ENCODE data around the gene ASTN1.
"Not testable (repeated sequence)": the region's sequence is repeated elsewhere in the genome, so short reads cannot be mapped to it uniquely, and the experiment has no call there.

ASTN1 gene

DNA sequence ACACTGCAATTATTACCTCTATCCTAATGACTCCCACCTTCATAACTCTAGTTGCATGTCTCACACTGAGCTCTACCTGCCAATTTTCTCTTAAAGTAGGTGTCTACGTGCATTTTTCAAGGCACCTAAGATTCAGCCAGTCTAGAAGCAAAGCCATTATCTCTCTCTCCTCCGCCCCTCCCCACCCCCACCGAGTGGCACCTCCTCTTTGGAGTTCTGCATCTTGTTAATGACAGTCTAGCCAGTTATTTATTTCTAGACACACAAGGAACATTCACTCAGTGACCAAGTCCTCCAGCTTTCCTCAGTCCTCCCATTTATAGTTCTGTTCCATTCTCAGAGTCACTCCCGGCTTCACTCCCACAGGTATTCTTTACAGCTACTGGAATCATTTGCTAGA, 47.6 kb downstream of the ASTN1 start:
- DNase-seq (ENCODE audit: low read depth in 1 of 2, low spot score in 1 of 2): no peak

DNA sequence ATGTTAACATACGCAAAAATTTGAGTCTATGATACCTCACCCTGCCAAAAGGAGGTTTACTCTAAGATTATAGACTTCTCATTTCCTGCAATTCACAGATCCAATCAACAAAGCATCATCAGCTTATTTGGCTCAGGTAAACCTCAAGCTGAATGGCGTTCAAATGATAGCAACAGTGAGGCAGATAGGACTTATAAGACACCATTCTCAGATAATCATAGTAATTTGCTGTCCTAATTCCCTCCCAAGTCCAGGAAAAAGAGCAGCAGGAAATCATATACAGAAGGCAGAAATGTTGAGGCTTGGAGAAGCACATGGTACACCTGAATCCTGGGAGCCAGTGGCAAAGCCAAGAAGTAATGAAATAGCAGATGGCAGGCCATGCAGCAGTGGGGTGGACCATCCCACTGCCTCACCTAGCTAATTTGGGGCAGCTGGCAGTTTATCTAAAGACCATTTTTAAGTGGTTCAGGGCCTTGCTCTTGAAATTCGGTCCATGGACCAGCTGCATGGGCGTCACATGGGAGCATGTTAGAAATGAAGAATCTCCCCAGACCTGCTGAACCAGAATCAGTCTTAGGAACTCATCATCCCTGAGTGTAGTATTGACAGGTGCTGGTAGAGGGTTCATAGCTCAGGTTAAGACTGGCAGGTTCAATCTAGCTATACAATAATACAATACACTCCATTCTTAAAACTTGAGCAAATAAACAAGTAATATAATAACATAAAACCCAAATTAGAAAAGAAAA, 57.7 kb downstream of the ASTN1 start:
- DNase-seq (ENCODE audit: low read depth in 1 of 2, low spot score in 1 of 2): no peak

DNA sequence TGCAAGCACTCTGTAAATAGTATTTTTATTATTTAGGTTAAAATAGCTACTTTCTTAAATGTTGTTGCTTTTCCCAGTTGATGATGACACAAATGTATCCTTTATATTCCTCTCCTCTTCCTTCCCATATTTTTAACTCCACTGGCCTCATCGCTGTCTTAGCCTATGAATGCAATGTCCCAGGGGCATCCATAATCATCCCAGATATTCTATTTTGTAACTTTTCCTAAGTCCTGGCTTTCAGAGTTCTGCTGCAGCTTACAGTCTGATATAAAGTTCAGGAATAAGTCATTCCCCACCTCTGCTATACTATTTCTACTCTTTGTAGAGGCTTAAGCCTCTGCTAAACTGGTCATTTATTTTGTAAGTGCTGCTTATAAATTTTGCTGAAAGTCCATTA, 58.3 kb downstream of the ASTN1 start:
- DNase-seq (ENCODE audit: low read depth in 1 of 2, low spot score in 1 of 2): no peak

DNA sequence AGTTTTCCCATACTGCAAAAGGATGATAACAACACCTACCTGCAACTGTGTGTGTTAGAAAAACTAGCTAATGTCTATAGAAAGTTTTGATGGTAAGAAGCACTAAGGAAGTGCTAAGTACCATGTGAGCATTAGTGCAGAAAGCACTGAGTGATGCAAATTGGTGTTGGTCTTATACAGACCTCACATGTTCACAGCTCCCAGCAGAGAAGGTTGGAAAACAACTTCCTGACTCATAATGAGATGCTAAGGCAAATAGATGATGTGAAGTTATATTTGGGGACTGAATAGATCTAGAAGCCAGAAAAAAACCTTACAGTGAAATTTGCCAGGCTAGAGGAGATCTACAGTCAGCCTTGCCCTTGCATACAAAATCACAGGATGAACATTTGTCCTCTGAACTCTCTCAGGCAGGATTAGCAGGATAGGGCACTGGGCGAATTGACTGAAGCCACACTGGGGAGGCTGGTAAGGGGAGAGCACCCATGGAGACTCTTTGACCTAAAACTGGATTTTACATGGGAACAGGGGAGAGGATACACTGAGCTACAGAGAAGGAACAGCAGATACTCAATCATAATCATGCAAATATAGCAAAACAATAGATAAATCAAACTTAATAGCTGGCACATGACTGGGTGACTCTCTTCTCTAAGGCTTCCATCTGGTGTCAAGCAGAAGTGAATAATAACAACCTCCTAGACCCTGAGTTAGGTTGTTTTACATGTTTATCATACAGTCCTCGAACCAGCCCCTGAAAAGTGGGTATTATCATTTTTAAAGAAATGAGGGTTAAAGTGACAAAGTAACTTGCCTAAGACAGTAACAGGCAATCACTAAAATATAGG, 61.3 kb downstream of the ASTN1 start:
- no peak for DNase-seq (ENCODE audit: low read depth in 1 of 2, low spot score in 1 of 2)

DNA sequence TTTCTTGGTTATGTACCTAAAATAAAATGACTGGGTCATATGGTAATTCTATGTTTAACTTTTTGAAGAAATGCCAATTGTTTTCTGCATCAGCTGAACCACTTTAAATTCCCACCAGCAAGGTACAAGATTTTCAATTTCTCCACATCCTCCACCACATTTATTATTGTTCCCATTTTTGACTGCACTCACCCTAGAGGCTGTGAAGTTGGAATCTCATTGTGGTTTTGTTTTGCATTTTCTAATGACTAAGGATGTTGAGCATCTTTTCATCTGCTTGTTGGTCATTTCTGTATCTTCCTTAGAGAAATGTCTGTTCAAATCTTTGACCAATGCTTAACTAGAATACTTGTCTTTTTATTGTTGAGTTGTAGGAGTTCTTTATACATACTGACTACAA, 72.5 kb downstream of the ASTN1 start:
- no peak for DNase-seq (ENCODE audit: low read depth in 1 of 2, low spot score in 1 of 2)

DNA sequence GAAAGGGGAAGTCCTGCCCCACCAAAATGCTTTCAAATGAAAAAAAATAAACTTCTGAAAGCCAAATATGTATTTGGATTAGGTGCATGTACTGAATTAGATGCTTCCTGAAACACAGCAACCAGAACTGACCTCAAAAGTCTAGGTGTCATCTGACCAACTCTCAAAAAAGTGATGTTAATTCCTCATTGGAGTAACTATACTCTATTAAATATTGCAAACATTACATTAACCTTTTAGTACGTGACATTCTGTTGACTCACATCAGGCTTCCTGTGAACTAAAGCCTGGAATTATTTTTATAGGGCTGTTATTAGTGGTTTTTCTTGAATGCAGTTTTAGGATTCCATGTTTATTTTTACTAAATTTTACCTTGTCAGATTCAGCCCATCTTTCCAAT, 73.5 kb downstream of the ASTN1 start:
- no peak for DNase-seq (ENCODE audit: low read depth in 1 of 2, low spot score in 1 of 2)

DNA sequence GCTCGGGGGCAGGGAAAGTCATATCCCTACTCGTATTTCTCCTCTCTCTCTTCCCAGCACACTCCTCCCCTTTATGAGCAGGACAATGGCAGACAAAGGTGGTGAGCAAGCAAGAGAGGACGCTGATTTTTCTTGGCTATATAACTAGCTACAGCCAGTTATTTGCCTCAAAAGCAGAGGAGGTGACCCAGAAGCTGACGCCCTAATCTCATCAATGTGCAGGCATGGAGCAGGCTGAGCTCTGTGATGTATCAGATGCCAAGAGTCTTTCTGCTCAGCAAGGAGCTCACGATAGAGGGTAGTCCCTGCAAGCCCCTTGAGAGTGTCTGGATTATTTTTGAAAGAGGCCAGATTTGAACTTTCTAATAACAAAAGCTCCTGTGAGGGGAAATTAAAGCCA, 75.5 kb downstream of the ASTN1 start:
- DNase-seq (ENCODE audit: low read depth in 1 of 2, low spot score in 1 of 2): no peak

DNA sequence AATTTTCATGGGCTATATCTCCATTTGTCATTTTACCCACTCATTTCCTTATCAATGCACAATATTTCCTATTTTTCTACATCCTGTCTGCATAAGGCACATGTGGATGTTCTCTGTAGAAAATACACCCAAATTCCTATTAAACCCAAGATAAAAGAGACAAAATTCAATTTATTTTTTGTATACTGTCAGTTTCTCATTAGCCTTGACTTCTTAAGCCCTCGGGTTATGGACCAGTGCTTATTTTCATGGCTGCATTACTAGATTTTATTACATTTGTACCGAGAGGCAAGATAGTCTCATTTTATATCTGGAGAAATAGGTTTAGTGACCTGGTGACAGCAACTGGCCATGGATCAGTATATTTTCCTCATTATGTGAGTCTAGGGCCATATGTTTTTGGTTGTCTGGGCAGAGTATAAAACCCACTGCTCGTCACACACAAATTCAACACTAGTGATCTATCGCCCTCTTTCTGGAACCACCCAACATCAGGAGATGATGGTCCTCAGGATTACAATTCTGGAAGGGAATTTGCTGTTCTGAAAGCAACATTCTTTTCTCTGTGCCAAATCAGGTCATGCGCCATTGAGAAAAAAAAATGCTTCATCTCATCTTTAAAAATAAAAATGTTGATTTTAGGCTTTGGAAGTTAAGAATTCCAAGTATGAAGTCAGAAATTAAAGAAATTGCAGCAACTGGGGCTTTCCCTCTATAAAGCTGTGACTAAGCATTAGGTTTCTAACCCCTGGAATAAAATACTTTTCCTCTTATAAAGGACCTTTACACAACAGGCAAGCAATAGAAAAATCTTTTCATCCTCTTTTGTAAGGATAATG, 81.4 kb downstream of the ASTN1 start:
- no peak for DNase-seq (ENCODE audit: low read depth in 1 of 2, low spot score in 1 of 2)

DNA sequence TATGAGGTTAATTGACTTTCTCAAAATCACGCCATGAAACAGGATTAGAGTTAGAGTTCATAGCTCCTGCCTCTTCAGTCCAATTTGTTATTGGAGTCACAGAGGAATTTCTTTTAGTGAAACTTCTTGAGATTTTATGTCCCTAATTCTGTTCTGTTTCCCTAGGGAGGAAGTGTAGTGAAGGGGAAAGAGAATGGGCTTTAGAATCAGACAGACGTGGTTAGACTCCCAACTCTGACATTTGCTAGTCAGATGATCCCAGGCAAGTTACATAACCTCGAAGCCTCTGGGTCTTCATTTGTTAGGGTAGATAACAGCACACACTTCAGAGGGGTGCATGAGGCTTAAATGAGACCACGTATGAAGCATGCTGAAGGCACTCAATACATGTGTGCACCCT, 83.9 kb downstream of the ASTN1 start:
- DNase-seq (ENCODE audit: low read depth in 1 of 2, low spot score in 1 of 2): no peak

DNA sequence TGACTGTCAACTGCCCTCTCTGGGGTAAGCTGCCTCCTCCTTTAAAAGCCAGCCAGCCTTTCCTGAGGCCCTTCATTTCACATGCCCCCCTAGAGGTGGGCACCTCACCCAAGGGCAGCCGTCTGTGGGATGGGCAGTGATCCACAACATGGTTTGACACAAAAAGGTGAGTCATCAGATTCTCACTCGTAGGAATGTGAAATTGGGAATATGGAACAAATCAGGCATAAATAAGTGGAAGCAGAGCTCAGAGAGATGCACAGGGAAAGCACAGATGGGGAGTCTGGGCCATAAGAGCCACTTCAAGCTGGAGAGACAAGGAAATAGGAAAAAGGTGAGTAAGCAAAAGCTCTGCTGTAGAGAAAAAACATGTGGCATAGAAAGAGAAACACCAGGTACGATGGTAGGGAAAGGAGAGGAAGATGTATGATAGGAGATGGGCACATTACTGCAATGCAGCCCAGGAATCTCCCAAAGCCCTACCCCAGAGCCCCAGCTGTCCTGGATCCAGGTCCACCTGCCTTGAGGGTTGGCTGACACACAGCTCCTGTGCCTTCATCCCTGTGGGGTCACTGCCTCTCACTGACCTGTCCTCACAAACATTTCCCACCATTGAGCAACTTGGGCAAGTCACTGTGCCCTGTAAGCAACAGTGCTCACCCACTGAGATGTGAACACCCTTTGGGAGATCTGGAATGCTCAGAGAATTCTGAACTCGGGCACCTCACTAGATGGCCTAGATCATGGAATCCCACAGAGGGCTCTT, 86.6 kb downstream of the ASTN1 start:
- DNase-seq (ENCODE audit: low read depth in 1 of 2, low spot score in 1 of 2): no peak

DNA sequence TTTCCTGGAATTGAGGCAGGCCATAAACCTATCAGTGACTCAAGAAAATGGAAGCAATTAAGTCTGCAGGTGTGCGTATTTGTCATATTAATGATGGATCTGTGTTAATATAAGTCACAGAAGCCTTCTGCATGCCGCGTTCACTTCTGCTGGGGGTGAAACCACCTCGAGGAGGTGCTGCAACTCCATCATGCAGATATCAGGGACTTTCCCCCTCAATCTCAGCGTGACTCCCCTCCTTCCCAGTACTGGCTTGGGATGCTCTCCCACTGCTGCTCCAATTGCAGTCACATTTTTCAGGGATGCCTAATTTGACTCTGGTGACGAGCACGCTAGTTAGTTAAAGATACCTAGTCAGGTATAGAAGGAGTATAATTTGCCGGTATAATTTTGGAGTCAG, 87.5 kb downstream of the ASTN1 start:
- no peak for DNase-seq (ENCODE audit: low read depth in 1 of 2, low spot score in 1 of 2)

DNA sequence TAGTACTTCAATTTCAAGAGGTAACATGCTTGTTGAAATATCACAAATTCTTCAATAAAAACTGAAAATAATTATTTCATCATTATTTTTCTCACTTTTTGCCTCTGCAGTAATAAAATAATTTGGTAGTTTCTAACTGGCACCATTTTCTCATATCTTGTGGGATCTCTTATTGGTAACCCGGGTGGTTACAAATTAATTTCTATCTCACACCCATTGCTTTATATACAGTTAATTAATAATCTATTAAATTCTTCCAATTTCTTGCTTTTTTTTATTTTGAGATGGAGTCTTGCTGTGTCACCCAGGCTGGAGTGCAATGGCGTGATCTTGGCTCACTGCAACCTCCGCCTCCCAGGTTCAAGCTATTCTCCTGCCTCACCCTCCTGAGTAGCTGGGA, 89.7 kb downstream of the ASTN1 start:
- DNase-seq (ENCODE audit: low read depth in 1 of 2, low spot score in 1 of 2): not testable (repeated sequence)

DNA sequence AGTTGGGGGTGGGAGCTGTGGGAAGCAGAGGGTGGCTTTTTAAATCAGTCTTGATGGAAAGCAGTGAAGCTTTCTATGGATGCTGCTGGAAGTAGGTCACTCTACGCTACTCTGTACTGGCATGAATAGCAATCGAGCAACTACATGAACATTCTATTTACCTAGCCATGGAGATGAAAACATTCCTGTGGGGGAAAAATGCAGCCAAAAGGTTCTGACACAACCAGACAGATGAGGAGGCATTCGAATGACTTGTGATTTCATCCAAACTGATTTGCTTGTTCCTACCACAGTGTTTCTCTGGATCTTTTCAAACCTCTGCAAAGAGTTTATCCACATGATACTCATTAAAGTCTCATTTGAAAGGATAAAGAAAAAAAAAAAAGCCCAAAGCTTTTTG, 95.0 kb downstream of the ASTN1 start:
- DNase-seq (ENCODE audit: low read depth in 1 of 2, low spot score in 1 of 2): no peak

DNA sequence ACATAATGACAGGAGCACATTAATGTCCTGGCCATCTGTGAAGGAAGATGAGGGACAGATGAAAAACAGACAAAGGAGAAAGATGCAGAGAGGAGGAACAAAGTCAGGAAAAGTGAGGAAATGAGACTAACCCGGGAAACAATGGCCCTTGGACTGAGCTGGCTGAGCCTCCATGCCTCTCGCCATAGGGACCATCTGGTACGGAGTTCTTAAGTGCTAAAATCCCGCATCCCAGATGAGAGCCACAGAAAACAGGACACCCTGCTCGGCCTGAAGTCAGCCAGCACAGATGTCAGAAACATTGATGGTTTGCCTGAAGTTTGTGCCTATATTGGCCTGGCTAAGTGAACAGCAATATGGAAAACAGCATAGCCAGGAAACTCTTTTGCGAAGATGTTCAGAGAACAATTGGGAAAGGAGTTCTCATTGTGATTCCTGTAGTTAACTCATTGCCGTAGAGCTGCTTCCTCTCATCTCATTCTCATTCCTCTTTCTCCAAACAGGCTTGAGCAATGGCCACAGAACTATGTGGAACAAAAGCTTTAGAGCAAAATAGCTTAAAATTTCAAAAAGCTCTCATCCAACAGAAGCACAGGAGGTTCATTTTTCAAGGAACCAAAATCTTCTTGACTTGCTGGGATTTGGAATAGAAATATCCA, 96.6 kb downstream of the ASTN1 start:
- no peak for DNase-seq (ENCODE audit: low read depth in 1 of 2, low spot score in 1 of 2)

DNA sequence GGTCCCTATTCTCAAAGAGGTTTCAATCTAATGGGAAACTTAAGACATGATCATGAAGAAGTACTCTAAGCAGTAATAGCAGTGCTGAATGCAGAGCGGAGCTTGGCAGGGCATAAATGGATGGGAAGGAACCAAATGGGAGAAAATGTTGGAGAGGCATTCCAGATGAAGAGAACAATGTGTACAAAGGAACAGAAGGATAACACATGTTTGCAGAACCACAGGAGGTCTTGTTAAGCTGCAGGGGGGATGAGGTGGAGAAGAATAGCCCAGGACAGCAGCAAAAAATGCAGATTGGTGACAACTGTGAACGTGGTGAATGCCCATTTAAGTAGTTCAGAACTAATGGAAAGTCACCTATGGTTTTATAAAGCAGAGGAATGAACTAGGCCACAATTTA, 99.1 kb downstream of the ASTN1 start:
- no peak for DNase-seq (ENCODE audit: low read depth in 1 of 2, low spot score in 1 of 2)

DNA sequence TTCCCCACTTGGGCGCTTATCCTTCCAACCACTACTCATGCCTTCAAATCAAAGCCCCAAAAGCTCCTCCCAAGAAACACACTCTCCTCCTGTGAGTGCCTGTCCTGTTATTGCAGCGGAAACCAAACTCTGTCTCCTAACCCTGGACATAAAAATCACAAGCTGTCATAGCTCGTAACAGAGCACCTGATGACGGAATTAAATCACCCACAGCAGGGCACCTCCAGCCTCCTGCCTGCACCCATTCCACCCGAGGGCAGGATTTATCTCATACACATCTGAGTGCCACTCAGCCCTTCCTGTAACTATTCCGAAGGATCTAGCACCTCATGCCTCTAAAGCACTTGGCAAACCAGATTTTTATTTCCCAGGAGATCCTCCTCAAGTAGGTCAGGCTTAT, 100.9 kb downstream of the ASTN1 start:
- DNase-seq (ENCODE audit: low read depth in 1 of 2, low spot score in 1 of 2): no peak

DNA sequence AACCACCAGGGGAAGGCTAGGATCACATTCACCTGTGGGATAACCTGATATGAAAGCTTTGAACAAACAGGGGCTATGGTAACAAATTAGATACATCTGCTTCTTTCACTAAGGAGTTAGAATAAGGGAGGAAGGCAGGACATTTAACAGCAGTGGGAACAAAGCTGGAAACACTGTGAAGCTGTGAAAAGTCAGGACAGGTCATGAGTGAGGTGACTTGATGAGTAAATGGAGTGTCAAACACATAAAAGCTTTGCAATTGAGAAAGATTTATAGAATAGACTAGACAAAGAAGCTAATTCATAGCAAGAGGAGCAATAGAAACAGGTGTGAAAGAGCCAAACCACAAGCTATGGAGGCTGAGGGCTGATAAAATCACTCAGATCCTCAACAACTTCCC, 110.0 kb downstream of the ASTN1 start:
- DNase-seq (ENCODE audit: low read depth in 1 of 2, low spot score in 1 of 2): no peak

DNA sequence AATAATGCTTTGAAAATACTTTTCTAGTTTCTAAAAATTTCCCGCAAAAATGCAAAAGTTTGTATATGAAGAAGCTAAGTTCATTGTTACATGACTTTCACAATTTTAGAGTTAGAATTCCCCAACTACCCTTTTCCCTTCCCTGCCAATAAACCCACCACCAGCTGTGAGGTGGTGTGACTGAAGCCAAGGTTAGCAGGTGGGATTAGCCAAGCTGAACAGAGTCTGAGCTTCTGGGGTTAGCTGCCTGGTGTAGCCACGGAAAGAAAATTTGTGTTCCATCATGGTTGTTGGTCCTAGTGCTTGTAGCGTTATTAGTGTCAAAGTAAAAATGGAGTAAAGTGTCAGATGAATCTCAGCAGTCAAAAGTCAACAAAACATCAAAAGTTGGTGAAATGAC, 110.9 kb downstream of the ASTN1 start:
- DNase-seq (ENCODE audit: low read depth in 1 of 2, low spot score in 1 of 2): no peak

DNA sequence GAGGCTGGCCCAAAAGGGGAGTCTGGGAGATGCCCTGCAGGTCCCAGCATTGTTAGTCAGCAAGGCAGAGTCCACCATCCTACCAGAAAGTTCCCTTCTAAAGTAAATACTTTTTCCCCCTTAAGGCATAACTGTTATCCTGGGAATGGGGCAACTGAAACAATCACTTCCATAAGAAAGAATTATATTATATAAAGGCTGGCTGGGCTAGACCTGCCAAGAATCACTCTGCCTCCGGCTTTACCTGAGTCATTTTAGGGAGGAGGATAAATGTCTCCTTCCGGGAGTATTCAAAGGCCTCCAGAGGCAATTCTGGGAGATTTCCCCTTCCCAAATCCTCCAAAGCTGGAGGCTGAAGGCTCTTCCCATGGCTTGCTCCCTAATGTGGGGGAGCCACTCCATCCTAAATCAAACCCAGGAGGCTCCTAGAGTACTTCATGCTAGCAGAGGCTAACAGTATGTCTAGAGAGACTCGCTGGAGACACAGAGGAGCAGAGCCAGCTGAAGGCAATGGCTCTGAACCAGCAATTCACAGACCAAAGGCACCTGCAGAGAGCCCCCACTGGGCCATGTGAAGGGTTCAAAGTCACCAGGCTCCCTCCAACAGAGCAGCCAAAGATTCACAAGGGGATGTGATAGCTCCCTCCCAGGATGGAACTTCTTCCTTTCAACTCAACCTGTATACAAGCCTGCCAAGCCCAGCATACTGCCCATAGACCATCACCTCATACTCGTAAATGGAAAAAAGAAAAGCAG, 116.0 kb downstream of the ASTN1 start:
- no peak for DNase-seq (ENCODE audit: low read depth in 1 of 2, low spot score in 1 of 2)

DNA sequence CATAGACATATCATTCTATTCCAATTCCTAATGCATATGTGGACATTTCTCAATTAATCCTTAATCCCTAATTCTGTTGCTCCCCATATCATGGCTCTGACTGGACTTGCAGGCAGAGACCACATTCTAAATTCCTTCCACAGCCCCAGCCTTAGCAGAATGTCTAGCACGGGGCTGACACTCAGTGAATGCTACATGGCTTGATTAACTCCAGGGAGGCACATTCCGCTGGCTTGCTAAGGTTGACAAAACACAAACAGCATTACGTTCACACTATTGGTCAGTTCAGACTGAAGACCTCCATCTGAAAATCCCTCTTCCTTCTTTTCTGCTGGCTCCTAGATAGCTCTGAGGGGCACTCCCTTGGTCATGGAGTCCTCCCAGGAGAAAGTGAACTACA, 119.4 kb downstream of the ASTN1 start:
- DNase-seq (ENCODE audit: low read depth in 1 of 2, low spot score in 1 of 2): no peak

Measured in activated CD4-positive, alpha-beta T cell treated with anti-CD3 and anti-CD28 coated beads, Interleukin-2, amount 50 U/mL, for 24 hours (primary cell).